MM.1S (cell line): Measurements from ENCODE around the gene KMT2E.

Experiments
- EZH2 ChIP-seq: fragments of 300-600 bp; sonication (generic); optimal IDR thresholded peaks from 2 replicates; pipeline ENCODE3; 2017; ENCODE audit warnings: low read depth, mild to moderate bottlenecking, antibody characterized with exemption, low read length, mixed read lengths
- EZH2phosphoT487 ChIP-seq: fragments of 300-600 bp; sonication (generic); IDR thresholded peaks from 2 replicates; pipeline ENCODE4 v1.6.1; 2018; ENCODE audit warnings: antibody characterized with exemption, low read length
- TF ChIP-seq, protein P1 (sequence below): fragments of 300-600 bp; sonication (generic); IDR thresholded peaks from 2 replicates; pipeline ENCODE4 v1.5.1; 2016; ENCODE audit warnings: antibody characterized with exemption, low read length, mixed read lengths

DNA sequence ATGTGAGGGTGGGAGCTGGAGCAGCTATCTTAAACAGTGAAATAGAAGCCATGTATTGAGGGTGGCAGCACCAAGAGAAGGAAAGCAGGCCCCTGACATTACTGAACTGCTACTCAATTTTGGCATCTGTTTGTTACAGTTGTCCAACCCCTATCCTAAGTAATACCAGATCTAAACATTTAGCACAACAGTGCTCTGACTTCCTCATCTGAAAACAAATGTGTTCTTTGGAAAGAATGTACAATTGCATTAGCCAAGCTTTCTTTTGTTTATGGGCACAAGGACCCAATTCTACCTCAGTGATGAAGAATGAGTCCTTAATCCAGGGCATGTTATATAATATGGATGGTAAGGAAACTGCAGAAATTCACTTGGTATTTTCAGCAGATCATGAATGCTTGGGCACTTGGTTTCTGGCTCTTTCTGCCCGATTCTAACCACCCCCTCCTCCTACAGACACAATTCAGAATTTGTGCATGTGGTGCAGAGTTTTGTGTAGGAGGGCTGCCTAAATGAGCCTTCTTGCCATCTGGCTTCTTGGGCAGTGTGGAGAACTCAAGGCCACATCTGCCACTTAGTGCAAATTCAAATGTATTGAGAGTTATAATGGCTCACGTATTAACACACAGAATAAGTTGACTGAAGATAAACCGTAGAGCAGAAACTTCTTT is 36.9 kb upstream of the KMT2E start:
- TF ChIP-seq, protein P1, sequence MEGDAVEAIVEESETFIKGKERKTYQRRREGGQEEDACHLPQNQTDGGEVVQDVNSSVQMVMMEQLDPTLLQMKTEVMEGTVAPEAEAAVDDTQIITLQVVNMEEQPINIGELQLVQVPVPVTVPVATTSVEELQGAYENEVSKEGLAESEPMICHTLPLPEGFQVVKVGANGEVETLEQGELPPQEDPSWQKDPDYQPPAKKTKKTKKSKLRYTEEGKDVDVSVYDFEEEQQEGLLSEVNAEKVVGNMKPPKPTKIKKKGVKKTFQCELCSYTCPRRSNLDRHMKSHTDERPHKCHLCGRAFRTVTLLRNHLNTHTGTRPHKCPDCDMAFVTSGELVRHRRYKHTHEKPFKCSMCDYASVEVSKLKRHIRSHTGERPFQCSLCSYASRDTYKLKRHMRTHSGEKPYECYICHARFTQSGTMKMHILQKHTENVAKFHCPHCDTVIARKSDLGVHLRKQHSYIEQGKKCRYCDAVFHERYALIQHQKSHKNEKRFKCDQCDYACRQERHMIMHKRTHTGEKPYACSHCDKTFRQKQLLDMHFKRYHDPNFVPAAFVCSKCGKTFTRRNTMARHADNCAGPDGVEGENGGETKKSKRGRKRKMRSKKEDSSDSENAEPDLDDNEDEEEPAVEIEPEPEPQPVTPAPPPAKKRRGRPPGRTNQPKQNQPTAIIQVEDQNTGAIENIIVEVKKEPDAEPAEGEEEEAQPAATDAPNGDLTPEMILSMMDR: no peak
- no peak for TF ChIP-seq EZH2phosphoT487
- no peak for TF ChIP-seq EZH2
